ENCODE measurements around the gene CLEC4M.

- TF ChIP-seq GATA2 (IDR thresholded peaks at IDR 0.05; ENCODE audit: low read depth, low read length): no peak
- no peak for TF ChIP-seq GATA3 (IDR thresholded peaks at IDR 0.05; ENCODE audit: low read depth, low read length)
Measured at GRCh38 chr19:7818806-7819205, 55.8 kb downstream of the CLEC4M start.

Measured in SH-SY5Y (cell line).